ENCODE data around the gene UNC5B. TPM values are rescaled to one million over a fixed set of nuclear protein-coding genes. Genes with fewer than 3 reads are reported as not detected.

UNC5B gene
- total RNA-seq, 1 donor, result 9.9 TPM

- H3K4me3 ChIP-seq (ENCODE audit: low read depth, low read length), result no peak overlapping the region
- TF ChIP-seq CTCF (IDR thresholded peaks at IDR 0.05; ENCODE audit: insufficient read depth, low read depth, low read length), result no peak
- DNase-seq (ENCODE audit: low read depth), result no peak
Measured at GRCh38 chr10:71346731-71347130, 134.4 kb downstream of the UNC5B start.

- H3K4me3 ChIP-seq (ENCODE audit: low read depth, low read length), result no peak overlapping the region
- TF ChIP-seq CTCF (IDR thresholded peaks at IDR 0.05; ENCODE audit: insufficient read depth, low read depth, low read length), result no peak
- DNase-seq (ENCODE audit: low read depth), result no peak
Measured at GRCh38 chr10:71347587-71348395, 135.4 kb downstream of the UNC5B start.

- TF ChIP-seq CTCF (IDR thresholded peaks at IDR 0.05; ENCODE audit: insufficient read depth, low read depth, low read length), result no peak
- no peak for DNase-seq (ENCODE audit: low read depth)
- no peak overlapping the region for H3K4me3 ChIP-seq (ENCODE audit: low read depth, low read length)
Measured at GRCh38 chr10:71348850-71349249, 136.5 kb downstream of the UNC5B start.

GRCh38 chr10:71349406-71349805 is 137.0 kb downstream of the UNC5B start:
- no peak overlapping the region for H3K4me3 ChIP-seq (ENCODE audit: low read depth, low read length)
- no peak for TF ChIP-seq CTCF (IDR thresholded peaks at IDR 0.05; ENCODE audit: insufficient read depth, low read depth, low read length)
- DNase-seq (ENCODE audit: low read depth), result no peak

- DNase-seq (ENCODE audit: low read depth), result no peak
- TF ChIP-seq CTCF (IDR thresholded peaks at IDR 0.05; ENCODE audit: insufficient read depth, low read depth, low read length), result no peak
- no peak overlapping the region for H3K4me3 ChIP-seq (ENCODE audit: low read depth, low read length)
Measured at GRCh38 chr10:71351087-71351486, 138.7 kb downstream of the UNC5B start.

GRCh38 chr10:71351628-71352319 is 139.4 kb downstream of the UNC5B start:
- no peak for TF ChIP-seq CTCF (IDR thresholded peaks at IDR 0.05; ENCODE audit: insufficient read depth, low read depth, low read length)
- no peak overlapping the region for H3K4me3 ChIP-seq (ENCODE audit: low read depth, low read length)
- DNase-seq (ENCODE audit: low read depth), result no peak

Other genes with a start within 250 kb of the UNC5B start
- 1.6 and 2.2 TPM in 2 replicates for gene SLC29A3, start 106.7 kb downstream of the UNC5B start, total RNA-seq
- under 0.01 TPM in 2 replicates for gene CDH23, start 184.3 kb downstream of the UNC5B start, total RNA-seq

Measured in fibroblast of villous mesenchyme (primary cell).